Neural progenitor cell (in vitro differentiated cells): Measurements from ENCODE around the gene CHRNA9. TPM values are rescaled to one million over a fixed set of nuclear protein-coding genes. Genes with fewer than 3 reads are reported as not detected.

ENCODE experiments used
- DNase-seq: peaks from one replicate; pipeline ENCODE4 v3.0.0-alpha.2; 2016; ENCODE audit warnings: low spot score
- H2AFZ ChIP-seq: fragments of 200-600 bp; sonication (generic); replicated peaks from 2 replicates; pipeline ENCODE4 v1.6.1; 2016; ENCODE audit warnings: antibody characterized with exemption
- H3F3A ChIP-seq: fragments of 200-600 bp; sonication (generic); 2 replicates; pipeline ENCODE4 v1.6.1; 2016; ENCODE audit warnings: antibody characterized with exemption, low read depth
- H3K27ac ChIP-seq: fragments of 200-600 bp; sonication (generic); 2 replicates; pipeline ENCODE4 v1.5.1; 2016; ENCODE audit warnings: mild to moderate bottlenecking
- H3K27me3 ChIP-seq: fragments of 200-600 bp; sonication (generic); 2 replicates; pipeline ENCODE4 v1.6.1; 2016; ENCODE audit warnings: mild to moderate bottlenecking, moderate library complexity
- H3K36me3 ChIP-seq: fragments of 200-600 bp; sonication (generic); 2 replicates; pipeline ENCODE4 v1.5.1; 2016
- H3K4me1 ChIP-seq: fragments of 200-600 bp; sonication (generic); 2 replicates; pipeline ENCODE4 v1.6.1; 2016; ENCODE audit warnings: mixed run types
- H3K4me2 ChIP-seq: fragments of 200-600 bp; sonication (generic); 2 replicates; pipeline ENCODE4 v1.6.1; 2016
- H3K4me3 ChIP-seq: fragments of 200-600 bp; sonication (generic); 2 replicates; pipeline ENCODE4 v1.5.1; 2016
- H3K79me2 ChIP-seq: fragments of 200-600 bp; sonication (generic); 2 replicates; pipeline ENCODE4 v1.6.1; 2016; ENCODE audit warnings: low read depth
- H3K9ac ChIP-seq: fragments of 200-600 bp; sonication (generic); 2 replicates; pipeline ENCODE4 v1.6.1; 2016
- H3K9me3 ChIP-seq: fragments of 200-600 bp; sonication (generic); 2 replicates; pipeline ENCODE4 v1.5.1; 2016; ENCODE audit warnings: low read depth
- H4K20me1 ChIP-seq: fragments of 200-600 bp; sonication (generic); 2 replicates; pipeline ENCODE4 v1.6.1; 2016; ENCODE audit warnings: low read depth
- H3K27ac Mint-ChIP-seq: 3 replicates; pipeline ENCODE4 v1.8.0; 2021; ENCODE audit warnings: mixed read lengths
- H3K27me3 Mint-ChIP-seq: 2 replicates; pipeline ENCODE4 v1.8.0; 2022; ENCODE audit warnings: low read depth, mild to moderate bottlenecking, inconsistent platforms, moderate library complexity, mixed read lengths; ENCODE audit not compliant: insufficient read depth
- H3K36me3 Mint-ChIP-seq: 3 replicates; pipeline ENCODE4 v1.8.0; 2021; ENCODE audit warnings: mixed read lengths
- H3K4me1 Mint-ChIP-seq: 3 replicates; pipeline ENCODE4 v1.8.0; 2021; ENCODE audit warnings: mixed read lengths
- H3K4me3 Mint-ChIP-seq: 3 replicates; pipeline ENCODE4 v1.8.0; 2021; ENCODE audit warnings: mild to moderate bottlenecking, moderate library complexity, mixed read lengths
- H3K9me3 Mint-ChIP-seq: 3 replicates; pipeline ENCODE4 v1.8.0; 2020; ENCODE audit warnings: mixed read lengths
- EZH2 ChIP-seq: fragments of 200-600 bp; sonication (generic); IDR thresholded peaks from 2 replicates; pipeline ENCODE4 v1.6.1; 2017; ENCODE audit warnings: antibody characterized with exemption, mild to moderate bottlenecking, moderate library complexity
- EZH2phosphoT487 ChIP-seq: fragments of 200-600 bp; sonication (generic); IDR thresholded peaks from 2 replicates; pipeline ENCODE4 v1.6.1; 2017; ENCODE audit warnings: antibody characterized with exemption
- total RNA-seq: library from RNA; depleted of rRNA; stranded (reverse); fragments of >200 nt; gene quantifications from 2 replicates; pipeline ENCODE4 v1.2.3, GENCODE V29; 2015; ENCODE audit warnings: low replicate concordance
- TF ChIP-seq, protein P1 (sequence below): fragments of 200-600 bp; sonication (generic); IDR thresholded peaks from 2 replicates; pipeline ENCODE4 v1.5.1; 2017; ENCODE audit warnings: antibody characterized with exemption, mild to moderate bottlenecking

CHRNA9 gene
- total RNA-seq, 1 donor from 2014 or later = 0.67 TPM

DNA sequence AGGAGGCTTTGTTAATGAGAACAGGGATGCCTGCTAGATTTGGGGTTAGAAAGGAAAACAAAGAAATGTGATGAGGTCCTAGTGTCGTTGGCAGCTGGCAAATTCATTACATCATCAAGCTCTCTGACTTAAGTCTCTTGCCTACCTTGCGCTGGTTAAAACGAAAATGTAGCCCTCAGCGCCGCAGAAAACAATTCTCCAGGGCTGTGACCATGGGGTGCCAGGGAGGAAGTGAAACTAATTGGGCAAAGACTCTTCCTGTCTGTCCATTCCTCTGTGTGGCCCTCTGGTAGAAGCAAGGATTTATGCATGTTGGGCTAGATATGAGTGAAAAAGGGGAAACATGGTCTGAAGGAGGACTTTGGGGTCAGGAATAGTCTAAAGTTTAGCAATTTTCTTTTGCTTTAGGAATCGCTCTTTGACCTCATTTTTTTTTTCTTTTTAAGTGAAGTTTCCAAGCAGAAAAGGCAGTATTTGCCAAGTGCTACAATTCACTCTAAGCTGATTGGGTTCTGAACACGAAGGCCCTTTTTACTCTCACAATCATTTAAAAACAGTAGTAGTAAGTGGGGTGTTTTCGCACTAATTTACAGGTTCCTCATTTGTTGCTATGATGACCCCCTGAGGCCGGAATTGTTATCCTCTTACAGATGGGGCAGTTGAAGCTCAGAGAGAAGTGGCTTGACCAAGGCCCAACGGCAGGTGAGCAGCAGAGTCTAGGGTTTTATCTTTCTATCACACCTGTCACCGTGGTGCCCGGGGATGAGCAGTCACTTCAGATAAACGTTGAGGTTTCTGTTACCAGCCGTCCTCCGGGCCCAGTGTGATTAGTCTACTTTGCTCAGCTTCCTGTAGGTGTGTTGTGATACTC is 27.3 kb upstream of the CHRNA9 start:
- no peaks in the 10 kb centered on the region for H3K9me3 ChIP-seq
- Mint-ChIP-seq H3K27me3 (peaks cover 4% of the 10 kb centered on the region), H3K36me3 (no peaks in the 10 kb centered on the region), H3K9me3 (peaks cover 10% of the 10 kb centered on the region), H3K4me3 (no peak overlapping the region), H3K4me1 (peaks cover 39% of the 10 kb centered on the region), H3K27ac (peak overlapping the region; percentile 10)
- H3K9ac ChIP-seq = no peak overlapping the region
- peak overlapping the region; percentile 35 for H2AFZ ChIP-seq
- H3K36me3 ChIP-seq = no peaks in the 10 kb centered on the region
- H4K20me1 ChIP-seq = no peaks in the 10 kb centered on the region
- TF ChIP-seq EZH2phosphoT487 (no peak), EZH2 (no peak)
- TF ChIP-seq, protein P1, sequence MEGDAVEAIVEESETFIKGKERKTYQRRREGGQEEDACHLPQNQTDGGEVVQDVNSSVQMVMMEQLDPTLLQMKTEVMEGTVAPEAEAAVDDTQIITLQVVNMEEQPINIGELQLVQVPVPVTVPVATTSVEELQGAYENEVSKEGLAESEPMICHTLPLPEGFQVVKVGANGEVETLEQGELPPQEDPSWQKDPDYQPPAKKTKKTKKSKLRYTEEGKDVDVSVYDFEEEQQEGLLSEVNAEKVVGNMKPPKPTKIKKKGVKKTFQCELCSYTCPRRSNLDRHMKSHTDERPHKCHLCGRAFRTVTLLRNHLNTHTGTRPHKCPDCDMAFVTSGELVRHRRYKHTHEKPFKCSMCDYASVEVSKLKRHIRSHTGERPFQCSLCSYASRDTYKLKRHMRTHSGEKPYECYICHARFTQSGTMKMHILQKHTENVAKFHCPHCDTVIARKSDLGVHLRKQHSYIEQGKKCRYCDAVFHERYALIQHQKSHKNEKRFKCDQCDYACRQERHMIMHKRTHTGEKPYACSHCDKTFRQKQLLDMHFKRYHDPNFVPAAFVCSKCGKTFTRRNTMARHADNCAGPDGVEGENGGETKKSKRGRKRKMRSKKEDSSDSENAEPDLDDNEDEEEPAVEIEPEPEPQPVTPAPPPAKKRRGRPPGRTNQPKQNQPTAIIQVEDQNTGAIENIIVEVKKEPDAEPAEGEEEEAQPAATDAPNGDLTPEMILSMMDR = no peak
- peaks cover 17% of the 10 kb centered on the region for H3F3A ChIP-seq
- H3K4me1 ChIP-seq = peaks cover 16% of the 10 kb centered on the region
- peak overlapping the region; percentile 8 for H3K4me2 ChIP-seq
- no peaks in the 10 kb centered on the region for H3K27me3 ChIP-seq
- H3K4me3 ChIP-seq = no peak overlapping the region
- DNase-seq = no peak
- no peaks in the 10 kb centered on the region for H3K79me2 ChIP-seq
- no peak overlapping the region for H3K27ac ChIP-seq

DNA sequence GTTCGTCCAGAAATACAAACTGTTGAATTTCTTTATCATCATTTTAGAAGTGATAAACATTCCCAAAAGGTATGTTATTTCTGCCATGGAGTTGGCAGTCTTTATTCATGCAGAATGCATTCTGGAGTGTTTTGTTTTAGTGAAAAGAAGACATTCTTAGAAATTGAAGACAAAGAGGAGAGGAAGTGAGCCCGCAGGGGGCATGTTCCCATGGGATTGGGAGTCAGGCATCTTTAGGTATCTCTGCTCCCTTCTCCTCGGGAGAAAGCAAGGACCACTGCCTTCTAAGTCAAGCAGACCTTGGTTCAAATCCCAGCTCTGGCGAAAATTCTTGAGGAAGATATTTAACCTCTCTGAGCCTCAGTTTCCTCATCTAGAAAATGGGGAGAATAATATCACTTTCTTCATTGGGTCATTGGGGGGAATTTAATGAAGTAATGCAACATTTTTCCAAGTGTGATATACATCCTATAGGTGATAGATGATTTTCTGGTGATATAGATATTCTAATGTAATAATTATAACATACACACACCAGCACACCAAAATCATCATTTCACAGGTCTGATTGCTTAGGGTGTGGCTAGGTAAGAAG is 26.5 kb upstream of the CHRNA9 start:
- H3K4me2 ChIP-seq = peak overlapping the region; percentile 8

DNA sequence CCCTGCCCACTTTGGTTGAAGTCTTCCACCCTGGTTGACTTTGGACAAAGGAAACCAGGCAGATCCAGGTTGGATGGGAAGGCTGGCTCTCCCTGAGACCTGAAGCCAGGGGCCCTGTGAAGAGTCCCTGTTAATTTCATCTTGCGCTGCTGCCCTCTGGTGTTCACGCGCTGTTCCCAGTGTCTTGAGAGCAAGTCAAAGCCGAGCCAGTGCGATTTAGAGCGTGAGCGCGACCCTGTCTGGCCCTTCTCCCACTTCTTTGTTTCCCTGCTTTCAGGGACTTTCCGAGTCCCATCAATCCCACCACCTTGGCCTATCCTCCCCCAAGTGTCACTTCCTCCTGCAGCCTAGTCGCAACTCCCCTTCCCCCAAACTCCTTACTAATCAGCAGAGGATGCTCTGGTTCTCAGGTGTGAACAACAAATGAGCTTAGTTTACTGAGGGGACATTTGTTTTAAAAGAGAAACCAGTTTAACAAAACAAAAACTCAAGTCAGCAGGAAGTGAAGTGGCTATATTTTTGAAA is 25.8 kb upstream of the CHRNA9 start:
- H3F3A ChIP-seq = peaks cover 17% of the 10 kb centered on the region
- H3K4me3 ChIP-seq = no peak overlapping the region
- TF ChIP-seq EZH2phosphoT487 (no peak), EZH2 (no peak)
- TF ChIP-seq, protein P1 = peak; percentile 94
- no peaks in the 10 kb centered on the region for H3K27me3 ChIP-seq
- H3K4me2 ChIP-seq = peak overlapping the region; percentile 20
- Mint-ChIP-seq H3K27ac (peak overlapping the region; percentile 90), H3K4me3 (peak overlapping the region; percentile 22), H3K9me3 (peaks cover 10% of the 10 kb centered on the region), H3K27me3 (peaks cover 4% of the 10 kb centered on the region), H3K36me3 (no peaks in the 10 kb centered on the region), H3K4me1 (peaks cover 42% of the 10 kb centered on the region)
- peak; percentile 93 for DNase-seq
- no peaks in the 10 kb centered on the region for H3K9me3 ChIP-seq
- H3K27ac ChIP-seq = no peak overlapping the region
- no peaks in the 10 kb centered on the region for H3K79me2 ChIP-seq
- peak overlapping the region; percentile 76 for H2AFZ ChIP-seq
- no peaks in the 10 kb centered on the region for H3K36me3 ChIP-seq
- H4K20me1 ChIP-seq = no peaks in the 10 kb centered on the region
- H3K9ac ChIP-seq = no peak overlapping the region
- peaks cover 16% of the 10 kb centered on the region for H3K4me1 ChIP-seq

More for the DNA sequence above, 26.5 kb upstream of the CHRNA9 start:
- H3K9me3 ChIP-seq = no peaks in the 10 kb centered on the region
- peaks cover 10% of the 10 kb centered on the region for H3K9me3 Mint-ChIP-seq
- H3K4me3 ChIP-seq = no peak overlapping the region
- peak overlapping the region; percentile 35 for H2AFZ ChIP-seq
- H3K36me3 Mint-ChIP-seq = no peaks in the 10 kb centered on the region
- H3F3A ChIP-seq = peaks cover 17% of the 10 kb centered on the region
- H3K36me3 ChIP-seq = no peaks in the 10 kb centered on the region
- H3K27me3 ChIP-seq = no peaks in the 10 kb centered on the region
- no peak for DNase-seq
- no peak overlapping the region for H3K27ac Mint-ChIP-seq
- peaks cover 40% of the 10 kb centered on the region for H3K4me1 Mint-ChIP-seq
- no peaks in the 10 kb centered on the region for H4K20me1 ChIP-seq
- H3K27me3 Mint-ChIP-seq = peaks cover 4% of the 10 kb centered on the region
- peaks cover 16% of the 10 kb centered on the region for H3K4me1 ChIP-seq
- H3K27ac ChIP-seq = no peak overlapping the region
- no peak overlapping the region for H3K9ac ChIP-seq
- no peak overlapping the region for H3K4me3 Mint-ChIP-seq
- TF ChIP-seq EZH2 (no peak), EZH2phosphoT487 (no peak)
- TF ChIP-seq, protein P1 = no peak
- H3K79me2 ChIP-seq = no peaks in the 10 kb centered on the region
